Epithelial cell of proximal tubule (primary cell): Measurements from ENCODE around the gene MSANTD1. TPM values are rescaled to one million over a fixed set of nuclear protein-coding genes. Genes with fewer than 3 reads are reported as not detected.

Experiments used
- DNase-seq: peaks from one replicate; pipeline ENCODE4 v3.0.0-alpha.2; 2011; ENCODE audit warnings: low read depth
- H3K4me3 ChIP-seq: 2 replicates; pipeline ENCODE4 v1.5.1; 2011; ENCODE audit warnings: low read depth, mild to moderate bottlenecking, low read length
- total RNA-seq: library from RNA; depleted of rRNA; stranded (reverse); fragments of >200 nt; gene quantifications from 2 replicates; pipeline ENCODE4 v1.2.3, GENCODE V29; 2015
- TF ChIP-seq, protein P1 (sequence below): conservative IDR thresholded peaks from 2 replicates; pipeline ENCODE4 v1.5.1; 2012; ENCODE audit warnings: low read depth, mild to moderate bottlenecking, low read length

MSANTD1 gene
- total RNA-seq, 1 donor from 2014 or later = not detected

DNA sequence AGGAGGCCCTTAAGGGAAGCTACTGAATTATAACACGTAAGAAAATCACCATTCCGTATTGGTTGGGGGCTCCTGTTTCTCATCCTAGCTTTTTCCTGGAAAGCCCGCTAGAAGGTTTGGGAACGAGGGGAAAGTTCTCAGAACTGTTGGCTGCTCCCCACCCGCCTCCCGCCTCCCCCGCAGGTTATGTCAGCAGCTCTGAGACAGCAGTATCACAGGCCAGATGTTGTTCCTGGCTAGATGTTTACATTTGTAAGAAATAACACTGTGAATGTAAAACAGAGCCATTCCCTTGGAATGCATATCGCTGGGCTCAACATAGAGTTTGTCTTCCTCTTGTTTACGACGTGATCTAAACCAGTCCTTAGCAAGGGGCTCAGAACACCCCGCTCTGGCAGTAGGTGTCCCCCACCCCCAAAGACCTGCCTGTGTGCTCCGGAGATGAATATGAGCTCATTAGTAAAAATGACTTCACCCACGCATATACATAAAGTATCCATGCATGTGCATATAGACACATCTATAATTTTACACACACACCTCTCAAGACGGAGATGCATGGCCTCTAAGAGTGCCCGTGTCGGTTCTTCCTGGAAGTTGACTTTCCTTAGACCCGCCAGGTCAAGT lies 6.9 kb upstream of the MSANTD1 start:
- no peak overlapping the region for H3K4me3 ChIP-seq
- DNase-seq = no peak
- TF ChIP-seq, protein P1, sequence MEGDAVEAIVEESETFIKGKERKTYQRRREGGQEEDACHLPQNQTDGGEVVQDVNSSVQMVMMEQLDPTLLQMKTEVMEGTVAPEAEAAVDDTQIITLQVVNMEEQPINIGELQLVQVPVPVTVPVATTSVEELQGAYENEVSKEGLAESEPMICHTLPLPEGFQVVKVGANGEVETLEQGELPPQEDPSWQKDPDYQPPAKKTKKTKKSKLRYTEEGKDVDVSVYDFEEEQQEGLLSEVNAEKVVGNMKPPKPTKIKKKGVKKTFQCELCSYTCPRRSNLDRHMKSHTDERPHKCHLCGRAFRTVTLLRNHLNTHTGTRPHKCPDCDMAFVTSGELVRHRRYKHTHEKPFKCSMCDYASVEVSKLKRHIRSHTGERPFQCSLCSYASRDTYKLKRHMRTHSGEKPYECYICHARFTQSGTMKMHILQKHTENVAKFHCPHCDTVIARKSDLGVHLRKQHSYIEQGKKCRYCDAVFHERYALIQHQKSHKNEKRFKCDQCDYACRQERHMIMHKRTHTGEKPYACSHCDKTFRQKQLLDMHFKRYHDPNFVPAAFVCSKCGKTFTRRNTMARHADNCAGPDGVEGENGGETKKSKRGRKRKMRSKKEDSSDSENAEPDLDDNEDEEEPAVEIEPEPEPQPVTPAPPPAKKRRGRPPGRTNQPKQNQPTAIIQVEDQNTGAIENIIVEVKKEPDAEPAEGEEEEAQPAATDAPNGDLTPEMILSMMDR = no peak

DNA sequence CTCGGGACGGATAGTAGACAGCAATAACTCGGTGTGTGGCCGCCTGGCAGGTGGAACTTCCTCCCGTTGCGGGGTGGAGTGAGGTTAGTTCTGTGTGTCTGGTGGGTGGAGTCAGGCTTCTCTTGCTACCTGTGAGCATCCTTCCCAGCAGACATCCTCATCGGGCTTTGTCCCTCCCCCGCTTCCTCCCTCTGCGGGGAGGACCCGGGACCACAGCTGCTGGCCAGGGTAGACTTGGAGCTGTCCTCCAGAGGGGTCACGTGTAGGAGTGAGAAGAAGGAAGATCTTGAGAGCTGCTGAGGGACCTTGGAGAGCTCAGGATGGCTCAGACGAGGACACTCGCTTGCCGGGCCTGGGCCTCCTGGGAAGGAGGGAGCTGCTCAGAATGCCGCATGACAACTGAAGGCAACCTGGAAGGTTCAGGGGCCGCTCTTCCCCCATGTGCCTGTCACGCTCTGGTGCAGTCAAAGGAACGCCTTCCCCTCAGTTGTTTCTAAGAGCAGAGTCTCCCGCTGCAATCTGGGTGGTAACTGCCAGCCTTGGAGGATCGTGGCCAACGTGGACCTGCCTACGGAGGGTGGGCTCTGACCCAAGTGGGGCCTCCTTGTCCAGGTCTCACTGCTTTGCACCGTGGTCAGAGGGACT lies 5.7 kb upstream of the MSANTD1 start:
- DNase-seq = no peak
- H3K4me3 ChIP-seq = no peak overlapping the region
- TF ChIP-seq, protein P1 = no peak

DNA sequence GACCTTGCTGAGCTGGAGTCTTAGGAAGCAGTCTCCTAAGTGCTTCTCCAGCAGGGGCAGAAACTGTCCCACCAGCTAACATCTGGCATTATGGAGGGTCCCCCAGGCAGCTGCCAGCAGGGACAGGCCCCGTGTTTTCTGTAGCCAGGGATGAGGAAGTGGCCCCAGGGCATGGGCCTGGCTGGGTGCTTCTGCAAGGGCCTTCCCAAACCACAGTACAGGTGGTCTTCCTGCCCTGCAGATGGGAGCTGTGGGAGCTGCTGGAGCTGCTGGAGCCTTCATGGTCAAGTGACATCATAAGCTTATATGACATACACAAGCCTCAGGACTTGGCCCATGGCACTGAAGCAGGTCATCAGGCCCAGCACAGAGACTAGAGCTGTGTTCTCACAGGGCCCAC lies 5.0 kb upstream of the MSANTD1 start:
- DNase-seq = no peak
- no peak overlapping the region for H3K4me3 ChIP-seq
- TF ChIP-seq, protein P1 = no peak

DNA sequence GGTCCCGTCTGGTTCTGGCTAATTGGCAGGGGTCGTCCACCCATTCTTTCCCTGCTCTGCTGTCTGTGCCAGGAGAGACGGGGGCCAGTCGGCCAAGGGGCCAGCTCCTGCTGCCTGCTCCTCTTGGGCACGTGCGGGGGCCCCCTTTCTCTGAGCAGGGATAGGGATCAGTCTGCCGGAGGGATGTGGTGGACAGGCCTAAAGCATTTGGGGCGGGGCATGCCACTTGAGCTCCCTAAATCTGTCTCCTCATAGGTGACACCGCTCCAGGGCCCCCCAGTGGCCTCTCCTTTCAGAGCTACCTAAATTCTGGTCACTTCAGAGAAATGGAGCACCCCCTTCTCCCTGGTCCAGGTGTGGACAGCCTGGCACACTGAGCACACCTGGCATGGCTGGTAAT lies 4.2 kb upstream of the MSANTD1 start:
- DNase-seq = no peak
- H3K4me3 ChIP-seq = no peak overlapping the region
- TF ChIP-seq, protein P1 = no peak

DNA sequence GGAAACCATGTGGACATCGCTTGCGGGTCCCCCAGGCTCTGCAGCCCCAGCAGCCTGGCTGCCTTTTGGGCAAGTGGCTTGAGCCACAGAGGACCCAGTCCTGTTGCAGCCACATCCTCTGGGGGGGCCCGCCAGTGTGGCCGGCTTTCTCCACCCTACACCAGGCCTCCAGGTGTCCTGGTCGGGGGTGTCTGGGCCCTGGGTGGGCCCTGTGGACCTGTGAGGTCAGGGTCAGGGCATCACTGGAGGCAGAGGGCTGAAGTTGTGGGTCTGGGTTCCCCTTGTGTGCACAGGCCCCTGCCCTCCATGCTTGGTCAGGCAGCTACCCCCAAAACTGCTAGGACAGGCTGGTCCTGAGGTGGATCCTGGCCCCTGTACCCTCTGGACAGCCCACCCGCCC lies 3.3 kb upstream of the MSANTD1 start:
- no peak overlapping the region for H3K4me3 ChIP-seq
- DNase-seq = no peak
- TF ChIP-seq, protein P1 = no peak

DNA sequence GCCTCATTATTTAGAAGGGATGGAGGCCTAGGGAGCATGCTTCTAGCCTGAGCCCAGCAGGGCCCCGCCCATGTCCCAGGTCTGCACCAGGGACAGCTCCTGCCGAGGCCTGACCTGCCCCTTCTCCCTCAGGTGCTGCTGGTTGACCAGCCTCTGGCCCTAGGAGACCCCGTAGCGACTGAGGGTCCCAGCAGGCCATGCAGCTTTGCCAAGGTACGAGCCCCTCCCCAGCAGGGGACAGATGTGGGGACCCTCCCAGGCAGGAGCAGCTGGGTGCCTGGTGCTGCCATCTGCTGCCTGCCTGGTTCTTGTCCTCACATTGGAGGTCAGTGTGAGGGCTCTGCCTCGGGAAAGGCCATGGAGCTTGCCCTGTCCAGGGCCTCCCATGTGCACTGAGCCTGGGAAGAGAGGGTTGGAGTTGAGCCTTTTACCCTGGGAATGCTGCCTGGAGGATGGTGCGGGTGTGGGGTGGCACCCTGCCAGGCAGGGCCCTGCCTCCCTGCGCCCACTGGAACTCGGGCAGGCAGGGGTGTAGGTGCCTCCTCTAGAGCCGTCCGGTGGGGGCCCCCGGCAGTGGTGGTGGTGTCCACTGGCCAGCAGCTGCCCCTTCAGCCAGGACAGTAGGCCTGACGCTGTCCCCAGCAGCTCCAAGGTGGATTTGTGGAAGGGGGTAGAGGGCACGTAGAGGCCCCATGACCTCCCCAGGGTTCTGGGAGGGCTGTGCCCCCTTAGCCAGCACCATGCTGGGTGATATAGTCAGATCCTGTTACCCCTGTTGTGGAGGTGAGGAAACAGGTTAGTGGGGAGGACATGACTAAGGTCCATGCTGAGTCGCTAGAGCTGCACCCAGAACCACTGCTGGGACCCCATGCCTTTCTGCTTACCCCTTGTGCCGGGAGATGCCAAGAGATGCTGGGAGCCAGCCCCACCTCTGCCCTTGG lies 2.2 kb upstream of the MSANTD1 start:
- TF ChIP-seq, protein P1 = peak; percentile 7
- no peak overlapping the region for H3K4me3 ChIP-seq
- DNase-seq = no peak
